HG03442 (cell line): ENCODE measurements around the gene C1QTNF2.

Experiments used
- ATAC-seq: cut with Tn5 transposase; IDR thresholded peaks from one replicate; pipeline ENCODE4 v1.9.1; 2021; ENCODE audit warnings: mild to moderate bottlenecking, moderate library complexity; ENCODE audit not compliant: unreplicated experiment

C1QTNF2 gene

GRCh38 chr5:160375166-160375565, 4.7 kb upstream of the C1QTNF2 start:
- no peak for ATAC-seq

- no peak for ATAC-seq
These were observed 868 bp upstream of the C1QTNF2 start for GRCh38 chr5:160371294-160371693.

GRCh38 chr5:160370713-160371034, 248 bp upstream of the C1QTNF2 start:
- no peak for ATAC-seq

- ATAC-seq = no peak
These were observed 2.5 kb downstream of the C1QTNF2 start for GRCh38 chr5:160367885-160368284.

- no peak for ATAC-seq
These were observed 3.2 kb downstream of the C1QTNF2 start for GRCh38 chr5:160367261-160367660.

- no peak for ATAC-seq
These were observed 4.2 kb downstream of the C1QTNF2 start for GRCh38 chr5:160366230-160366629.

- ATAC-seq = no peak
These were observed 6.6 kb downstream of the C1QTNF2 start for GRCh38 chr5:160363660-160364395.

GRCh38 chr5:160363211-160363610, 7.2 kb downstream of the C1QTNF2 start:
- no peak for ATAC-seq

GRCh38 chr5:160361624-160362228, 8.7 kb downstream of the C1QTNF2 start:
- no peak for ATAC-seq

GRCh38 chr5:160360310-160360709, 10.1 kb downstream of the C1QTNF2 start:
- ATAC-seq = no peak

- ATAC-seq = no peak
These were observed 10.6 kb downstream of the C1QTNF2 start for GRCh38 chr5:160359816-160360215.

- no peak for ATAC-seq
These were observed 11.2 kb downstream of the C1QTNF2 start for GRCh38 chr5:160359242-160359641.

GRCh38 chr5:160357861-160358411, 12.5 kb downstream of the C1QTNF2 start:
- ATAC-seq = no peak

- ATAC-seq = no peak
These were observed 13.0 kb downstream of the C1QTNF2 start for GRCh38 chr5:160357394-160357793.

GRCh38 chr5:160356550-160357347, 13.7 kb downstream of the C1QTNF2 start:
- no peak for ATAC-seq

GRCh38 chr5:160354666-160355065, 15.8 kb downstream of the C1QTNF2 start:
- no peak for ATAC-seq

- no peak for ATAC-seq
These were observed 17.0 kb downstream of the C1QTNF2 start for GRCh38 chr5:160353379-160353778.

GRCh38 chr5:160352308-160352707, 18.1 kb downstream of the C1QTNF2 start:
- ATAC-seq = no peak

- ATAC-seq = no peak
These were observed 20.5 kb downstream of the C1QTNF2 start for GRCh38 chr5:160349935-160350303.

GRCh38 chr5:160349249-160349934, 21.0 kb downstream of the C1QTNF2 start:
- no peak for ATAC-seq

GRCh38 chr5:160348080-160348479, 22.3 kb downstream of the C1QTNF2 start:
- no peak for ATAC-seq
